Erythroblast (primary cell): Measurements from ENCODE around the gene PRELP.

ENCODE experiments used
- GATA1 ChIP-seq: IDR thresholded peaks from 2 replicates; pipeline ENCODE4 v1.6.1; 2011; ENCODE audit warnings: low read depth, mild to moderate bottlenecking, control low read depth, low read length, moderate library complexity
- POLR2A ChIP-seq: IDR thresholded peaks from 2 replicates; pipeline ENCODE4 v1.6.1; 2011; ENCODE audit warnings: mild to moderate bottlenecking, low read length

DNA sequence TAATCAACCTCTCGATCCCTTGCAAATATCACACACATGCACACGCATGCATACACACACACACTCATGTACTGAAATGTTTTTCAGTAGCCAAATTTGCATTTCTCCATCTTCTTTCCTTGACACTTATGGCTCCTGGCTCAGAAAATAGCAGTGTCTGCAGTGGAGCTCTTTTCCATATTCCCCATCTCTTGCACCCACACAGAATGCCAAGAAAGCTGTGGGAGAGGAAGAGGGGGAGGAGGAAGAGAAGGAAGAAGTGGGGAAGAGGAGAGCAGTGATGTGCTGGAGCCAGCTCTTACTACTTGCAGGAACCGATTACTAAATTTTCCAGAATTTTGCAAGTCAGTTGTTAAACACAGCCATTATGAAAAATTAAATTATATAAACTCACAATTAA lies 28.2 kb downstream of the PRELP start:
- no peak for TF ChIP-seq GATA1
- no peak for TF ChIP-seq POLR2A
